WTC11 (cell line): ENCODE data around the gene VRTN. TPM values are rescaled to one million over a fixed set of nuclear protein-coding genes. Genes with fewer than 3 reads are reported as not detected.

Experiments
- CREM ChIP-seq: sonication (generic); formaldehyde crosslinking; IDR thresholded peaks from 2 replicates; pipeline ENCODE4 v1.8.1; 2022; ENCODE audit warnings: mild to moderate bottlenecking, missing genetic modification reagents, moderate library complexity
- ESRRA ChIP-seq: sonication (generic); formaldehyde crosslinking; IDR thresholded peaks from 2 replicates; pipeline ENCODE4 v1.8.1; 2022; ENCODE audit warnings: mild to moderate bottlenecking, missing genetic modification reagents, borderline replicate concordance
- ETV6 ChIP-seq: sonication (generic); formaldehyde crosslinking; IDR thresholded peaks from 2 replicates; pipeline ENCODE4 v1.8.1; 2022; ENCODE audit warnings: mild to moderate bottlenecking, missing genetic modification reagents
- JUN ChIP-seq: sonication (generic); formaldehyde crosslinking; IDR thresholded peaks from 2 replicates; pipeline ENCODE4 v1.8.0; 2023; ENCODE audit warnings: mild to moderate bottlenecking, missing genetic modification reagents
- KAT7 ChIP-seq: sonication (generic); formaldehyde crosslinking; IDR thresholded peaks from 2 replicates; pipeline ENCODE4 v1.8.1; 2023; ENCODE audit warnings: missing genetic modification reagents, mild to moderate bottlenecking, borderline replicate concordance
- MXD4 ChIP-seq: fragments of 250-450 bp; sonication (Bioruptor Pico); IDR thresholded peaks from 2 replicates; pipeline ENCODE4 v1.8.0; 2021; ENCODE audit warnings: mild to moderate bottlenecking, moderate library complexity, borderline replicate concordance
- RELA ChIP-seq: sonication (generic); formaldehyde crosslinking; IDR thresholded peaks from 2 replicates; pipeline ENCODE4 v1.8.1; 2022; ENCODE audit warnings: missing genetic modification reagents, mild to moderate bottlenecking, borderline replicate concordance
- SMAD4 ChIP-seq: sonication (generic); formaldehyde crosslinking; IDR thresholded peaks from 2 replicates; pipeline ENCODE4 v1.8.0; 2022; ENCODE audit warnings: mild to moderate bottlenecking, missing genetic modification reagents
- SOX15 ChIP-seq: fragments of 250-450 bp; sonication (Bioruptor Pico); IDR thresholded peaks from 2 replicates; pipeline ENCODE4 v1.9.0; 2021; ENCODE audit warnings: mild to moderate bottlenecking
- TEAD1 ChIP-seq: sonication (generic); formaldehyde crosslinking; IDR thresholded peaks from 2 replicates; pipeline ENCODE4 v1.8.0; 2022; ENCODE audit warnings: mild to moderate bottlenecking, missing genetic modification reagents
- TP53 ChIP-seq: sonication (generic); formaldehyde crosslinking; IDR thresholded peaks from 2 replicates; pipeline ENCODE4 v1.8.1; 2023; ENCODE audit warnings: mild to moderate bottlenecking, missing genetic modification reagents
- ZBTB21 ChIP-seq: sonication (generic); formaldehyde crosslinking; IDR thresholded peaks from 2 replicates; pipeline ENCODE4 v1.8.1; 2023; ENCODE audit warnings: mild to moderate bottlenecking, missing genetic modification reagents, borderline replicate concordance
- ZNF232 ChIP-seq: sonication (generic); formaldehyde crosslinking; IDR thresholded peaks from 2 replicates; pipeline ENCODE4 v1.8.0; 2022; ENCODE audit warnings: mild to moderate bottlenecking, missing genetic modification reagents
- ZNF396 ChIP-seq: fragments of 250-450 bp; sonication (Bioruptor Pico); IDR thresholded peaks from 2 replicates; pipeline ENCODE4 v1.8.0; 2021; ENCODE audit warnings: mild to moderate bottlenecking, moderate library complexity, borderline replicate concordance
- ZNF671 ChIP-seq: fragments of 250-450 bp; sonication (Bioruptor Pico); IDR thresholded peaks from 2 replicates; pipeline ENCODE4 v1.8.0; 2021; ENCODE audit warnings: mild to moderate bottlenecking
- total RNA-seq: library from RNA; stranded (reverse); gene quantifications from 3 replicates; pipeline ENCODE4 v1.2.3, GENCODE V29; 2021
- TF ChIP-seq, protein P1 (sequence below): fragments of 250-450 bp; sonication (Bioruptor Pico); IDR thresholded peaks from 2 replicates; pipeline ENCODE4 v1.9.0; 2021; ENCODE audit warnings: mild to moderate bottlenecking
- TF ChIP-seq, protein P2 (sequence below): fragments of 250-450 bp; sonication (Bioruptor Pico); conservative IDR thresholded peaks from 2 replicates; pipeline ENCODE4 v1.9.0; 2021; ENCODE audit warnings: mild to moderate bottlenecking
- TF ChIP-seq, protein P3 (sequence below): sonication (generic); formaldehyde crosslinking; IDR thresholded peaks from 2 replicates; pipeline ENCODE4 v1.8.1; 2023; ENCODE audit warnings: mild to moderate bottlenecking, missing genetic modification reagents, borderline replicate concordance
- TF ChIP-seq, protein P4 (sequence below): sonication (generic); formaldehyde crosslinking; IDR thresholded peaks from 2 replicates; pipeline ENCODE4 v1.8.1; 2023; ENCODE audit warnings: mild to moderate bottlenecking, missing genetic modification reagents, moderate library complexity
- TF ChIP-seq, protein P5 (sequence below): sonication (generic); formaldehyde crosslinking; IDR thresholded peaks from 2 replicates; pipeline ENCODE4 v1.8.1; 2023; ENCODE audit warnings: mild to moderate bottlenecking, moderate library complexity, missing genetic modification reagents
- TF ChIP-seq, protein P6 (sequence below): sonication (generic); formaldehyde crosslinking; IDR thresholded peaks from 2 replicates; pipeline ENCODE4 v1.8.0; 2023; ENCODE audit warnings: mild to moderate bottlenecking, missing genetic modification reagents
- TF ChIP-seq, protein P7 (sequence below): sonication (generic); formaldehyde crosslinking; IDR thresholded peaks from 2 replicates; pipeline ENCODE4 v1.8.0; 2022; ENCODE audit warnings: mild to moderate bottlenecking, missing genetic modification reagents
- TF ChIP-seq, protein P8 (sequence below): sonication (generic); formaldehyde crosslinking; IDR thresholded peaks from 2 replicates; pipeline ENCODE4 v1.8.1; 2022; ENCODE audit warnings: mild to moderate bottlenecking, moderate library complexity, missing genetic modification reagents

VRTN gene
- total RNA-seq, 1 experiment from 2014 or later: 106 TPM

DNA sequence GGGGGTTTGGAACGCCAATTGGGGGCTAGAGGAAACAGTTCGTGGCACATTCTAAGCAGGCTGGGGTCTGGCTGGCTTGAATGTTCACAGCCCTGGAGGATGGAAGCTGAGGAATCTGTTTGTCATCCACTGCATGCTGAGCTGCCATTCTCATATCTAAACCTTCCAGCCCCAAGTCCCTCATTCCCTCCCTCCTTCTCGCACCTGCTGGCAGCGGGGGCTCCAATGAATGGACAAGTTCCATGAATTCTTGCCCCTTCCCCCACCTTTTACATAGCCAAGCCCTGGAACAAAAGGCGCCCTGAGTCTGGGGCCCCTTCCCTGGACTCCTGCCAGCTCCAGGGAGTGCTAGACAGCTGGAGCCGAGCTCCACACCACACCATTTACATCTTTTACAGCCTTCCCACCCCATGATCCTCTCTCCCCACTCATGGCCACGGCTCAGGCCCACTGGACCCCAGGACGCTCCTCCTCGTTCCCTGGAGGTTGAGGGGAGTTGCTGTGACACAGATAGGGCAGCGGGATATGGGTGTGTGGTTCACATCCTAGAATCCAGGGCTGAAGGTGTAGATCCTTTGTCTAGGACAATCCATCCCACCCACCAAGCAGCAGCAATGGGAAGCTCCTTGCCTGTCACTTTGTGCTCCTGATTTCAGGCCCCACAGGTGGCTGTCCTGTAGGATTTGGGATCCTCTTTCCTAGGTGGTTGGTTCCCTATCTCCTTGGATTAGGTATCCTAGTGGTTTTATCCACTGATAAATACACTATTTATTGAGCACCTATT, 21.7 kb upstream of the VRTN start (continued):
- TF ChIP-seq MXD4 (CRISPR knock-in tag): no peak
- peak; percentile 98 for TF ChIP-seq TEAD1 (CRISPR knock-in tag)
- no peak for TF ChIP-seq JUN (CRISPR knock-in tag)
- TF ChIP-seq SMAD4 (CRISPR knock-in tag): no peak
- no peak for TF ChIP-seq ZNF671
- TF ChIP-seq, protein P1, sequence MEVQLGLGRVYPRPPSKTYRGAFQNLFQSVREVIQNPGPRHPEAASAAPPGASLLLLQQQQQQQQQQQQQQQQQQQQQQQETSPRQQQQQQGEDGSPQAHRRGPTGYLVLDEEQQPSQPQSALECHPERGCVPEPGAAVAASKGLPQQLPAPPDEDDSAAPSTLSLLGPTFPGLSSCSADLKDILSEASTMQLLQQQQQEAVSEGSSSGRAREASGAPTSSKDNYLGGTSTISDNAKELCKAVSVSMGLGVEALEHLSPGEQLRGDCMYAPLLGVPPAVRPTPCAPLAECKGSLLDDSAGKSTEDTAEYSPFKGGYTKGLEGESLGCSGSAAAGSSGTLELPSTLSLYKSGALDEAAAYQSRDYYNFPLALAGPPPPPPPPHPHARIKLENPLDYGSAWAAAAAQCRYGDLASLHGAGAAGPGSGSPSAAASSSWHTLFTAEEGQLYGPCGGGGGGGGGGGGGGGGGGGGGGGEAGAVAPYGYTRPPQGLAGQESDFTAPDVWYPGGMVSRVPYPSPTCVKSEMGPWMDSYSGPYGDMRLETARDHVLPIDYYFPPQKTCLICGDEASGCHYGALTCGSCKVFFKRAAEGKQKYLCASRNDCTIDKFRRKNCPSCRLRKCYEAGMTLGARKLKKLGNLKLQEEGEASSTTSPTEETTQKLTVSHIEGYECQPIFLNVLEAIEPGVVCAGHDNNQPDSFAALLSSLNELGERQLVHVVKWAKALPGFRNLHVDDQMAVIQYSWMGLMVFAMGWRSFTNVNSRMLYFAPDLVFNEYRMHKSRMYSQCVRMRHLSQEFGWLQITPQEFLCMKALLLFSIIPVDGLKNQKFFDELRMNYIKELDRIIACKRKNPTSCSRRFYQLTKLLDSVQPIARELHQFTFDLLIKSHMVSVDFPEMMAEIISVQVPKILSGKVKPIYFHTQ (CRISPR knock-in tag): no peak
- TF ChIP-seq TP53 (CRISPR knock-in tag): peak; percentile 71; the same call in 1 of the 2 replicates
- no peak for TF ChIP-seq RELA
- peak; percentile 38; the same call in 1 of the 2 replicates for TF ChIP-seq KAT7 (CRISPR knock-in tag)
- TF ChIP-seq, protein P2, sequence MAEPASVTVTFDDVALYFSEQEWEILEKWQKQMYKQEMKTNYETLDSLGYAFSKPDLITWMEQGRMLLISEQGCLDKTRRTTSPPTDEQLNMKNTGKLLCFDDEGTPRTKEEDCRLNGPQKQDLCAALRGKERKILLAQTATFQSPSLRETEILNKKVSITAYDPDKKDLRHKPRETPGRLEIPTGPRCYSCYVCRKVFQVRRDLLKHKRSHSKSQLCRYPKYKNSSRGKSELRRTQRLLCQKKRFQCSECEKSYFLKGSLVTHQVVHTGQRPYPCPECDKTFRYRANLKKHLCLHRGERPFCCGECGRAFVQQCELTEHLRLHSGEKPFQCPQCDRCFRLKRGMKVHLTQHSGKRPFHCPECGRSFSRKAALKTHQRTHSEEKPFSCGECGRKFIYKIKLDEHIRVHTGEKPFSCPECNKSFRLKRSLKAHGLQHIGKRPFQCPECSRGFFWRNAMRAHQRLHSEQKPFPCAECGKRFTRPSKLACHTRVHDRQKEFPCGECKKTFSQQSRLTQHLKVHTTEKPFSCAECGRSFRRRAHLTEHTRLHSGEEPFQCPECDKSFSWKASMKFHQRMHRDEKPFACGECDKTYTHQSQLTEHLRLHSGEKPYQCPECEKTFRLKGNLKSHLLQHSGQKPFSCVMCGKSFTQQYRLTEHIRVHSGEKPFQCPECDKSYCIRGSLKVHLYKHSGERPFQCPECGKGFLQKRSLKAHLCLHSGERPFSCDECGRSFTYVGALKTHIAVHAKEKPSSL: no peak
- TF ChIP-seq, protein P3, sequence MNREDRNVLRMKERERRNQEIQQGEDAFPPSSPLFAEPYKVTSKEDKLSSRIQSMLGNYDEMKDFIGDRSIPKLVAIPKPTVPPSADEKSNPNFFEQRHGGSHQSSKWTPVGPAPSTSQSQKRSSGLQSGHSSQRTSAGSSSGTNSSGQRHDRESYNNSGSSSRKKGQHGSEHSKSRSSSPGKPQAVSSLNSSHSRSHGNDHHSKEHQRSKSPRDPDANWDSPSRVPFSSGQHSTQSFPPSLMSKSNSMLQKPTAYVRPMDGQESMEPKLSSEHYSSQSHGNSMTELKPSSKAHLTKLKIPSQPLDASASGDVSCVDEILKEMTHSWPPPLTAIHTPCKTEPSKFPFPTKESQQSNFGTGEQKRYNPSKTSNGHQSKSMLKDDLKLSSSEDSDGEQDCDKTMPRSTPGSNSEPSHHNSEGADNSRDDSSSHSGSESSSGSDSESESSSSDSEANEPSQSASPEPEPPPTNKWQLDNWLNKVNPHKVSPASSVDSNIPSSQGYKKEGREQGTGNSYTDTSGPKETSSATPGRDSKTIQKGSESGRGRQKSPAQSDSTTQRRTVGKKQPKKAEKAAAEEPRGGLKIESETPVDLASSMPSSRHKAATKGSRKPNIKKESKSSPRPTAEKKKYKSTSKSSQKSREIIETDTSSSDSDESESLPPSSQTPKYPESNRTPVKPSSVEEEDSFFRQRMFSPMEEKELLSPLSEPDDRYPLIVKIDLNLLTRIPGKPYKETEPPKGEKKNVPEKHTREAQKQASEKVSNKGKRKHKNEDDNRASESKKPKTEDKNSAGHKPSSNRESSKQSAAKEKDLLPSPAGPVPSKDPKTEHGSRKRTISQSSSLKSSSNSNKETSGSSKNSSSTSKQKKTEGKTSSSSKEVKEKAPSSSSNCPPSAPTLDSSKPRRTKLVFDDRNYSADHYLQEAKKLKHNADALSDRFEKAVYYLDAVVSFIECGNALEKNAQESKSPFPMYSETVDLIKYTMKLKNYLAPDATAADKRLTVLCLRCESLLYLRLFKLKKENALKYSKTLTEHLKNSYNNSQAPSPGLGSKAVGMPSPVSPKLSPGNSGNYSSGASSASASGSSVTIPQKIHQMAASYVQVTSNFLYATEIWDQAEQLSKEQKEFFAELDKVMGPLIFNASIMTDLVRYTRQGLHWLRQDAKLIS (CRISPR knock-in tag): 0 out of 2 replicates have a peak, but pooled peaks have one; percentile 76
- TF ChIP-seq, protein P4, sequence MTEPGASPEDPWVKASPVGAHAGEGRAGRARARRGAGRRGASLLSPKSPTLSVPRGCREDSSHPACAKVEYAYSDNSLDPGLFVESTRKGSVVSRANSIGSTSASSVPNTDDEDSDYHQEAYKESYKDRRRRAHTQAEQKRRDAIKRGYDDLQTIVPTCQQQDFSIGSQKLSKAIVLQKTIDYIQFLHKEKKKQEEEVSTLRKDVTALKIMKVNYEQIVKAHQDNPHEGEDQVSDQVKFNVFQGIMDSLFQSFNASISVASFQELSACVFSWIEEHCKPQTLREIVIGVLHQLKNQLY (CRISPR knock-in tag): no peak
- TF ChIP-seq ESRRA (CRISPR knock-in tag): no peak
- TF ChIP-seq, protein P5, sequence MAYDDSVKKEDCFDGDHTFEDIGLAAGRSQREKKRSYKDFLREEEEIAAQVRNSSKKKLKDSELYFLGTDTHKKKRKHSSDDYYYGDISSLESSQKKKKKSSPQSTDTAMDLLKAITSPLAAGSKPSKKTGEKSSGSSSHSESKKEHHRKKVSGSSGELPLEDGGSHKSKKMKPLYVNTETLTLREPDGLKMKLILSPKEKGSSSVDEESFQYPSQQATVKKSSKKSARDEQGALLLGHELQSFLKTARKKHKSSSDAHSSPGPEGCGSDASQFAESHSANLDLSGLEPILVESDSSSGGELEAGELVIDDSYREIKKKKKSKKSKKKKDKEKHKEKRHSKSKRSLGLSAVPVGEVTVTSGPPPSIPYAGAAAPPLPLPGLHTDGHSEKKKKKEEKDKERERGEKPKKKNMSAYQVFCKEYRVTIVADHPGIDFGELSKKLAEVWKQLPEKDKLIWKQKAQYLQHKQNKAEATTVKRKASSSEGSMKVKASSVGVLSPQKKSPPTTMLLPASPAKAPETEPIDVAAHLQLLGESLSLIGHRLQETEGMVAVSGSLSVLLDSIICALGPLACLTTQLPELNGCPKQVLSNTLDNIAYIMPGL (CRISPR knock-in tag): no peak
- 0 out of 2 replicates have a peak, but pooled peaks have one; percentile 51 for TF ChIP-seq ZNF232 (CRISPR knock-in tag)
- TF ChIP-seq CREM (CRISPR knock-in tag): peak; percentile 54; the same call in 1 of the 2 replicates
- TF ChIP-seq, protein P6, sequence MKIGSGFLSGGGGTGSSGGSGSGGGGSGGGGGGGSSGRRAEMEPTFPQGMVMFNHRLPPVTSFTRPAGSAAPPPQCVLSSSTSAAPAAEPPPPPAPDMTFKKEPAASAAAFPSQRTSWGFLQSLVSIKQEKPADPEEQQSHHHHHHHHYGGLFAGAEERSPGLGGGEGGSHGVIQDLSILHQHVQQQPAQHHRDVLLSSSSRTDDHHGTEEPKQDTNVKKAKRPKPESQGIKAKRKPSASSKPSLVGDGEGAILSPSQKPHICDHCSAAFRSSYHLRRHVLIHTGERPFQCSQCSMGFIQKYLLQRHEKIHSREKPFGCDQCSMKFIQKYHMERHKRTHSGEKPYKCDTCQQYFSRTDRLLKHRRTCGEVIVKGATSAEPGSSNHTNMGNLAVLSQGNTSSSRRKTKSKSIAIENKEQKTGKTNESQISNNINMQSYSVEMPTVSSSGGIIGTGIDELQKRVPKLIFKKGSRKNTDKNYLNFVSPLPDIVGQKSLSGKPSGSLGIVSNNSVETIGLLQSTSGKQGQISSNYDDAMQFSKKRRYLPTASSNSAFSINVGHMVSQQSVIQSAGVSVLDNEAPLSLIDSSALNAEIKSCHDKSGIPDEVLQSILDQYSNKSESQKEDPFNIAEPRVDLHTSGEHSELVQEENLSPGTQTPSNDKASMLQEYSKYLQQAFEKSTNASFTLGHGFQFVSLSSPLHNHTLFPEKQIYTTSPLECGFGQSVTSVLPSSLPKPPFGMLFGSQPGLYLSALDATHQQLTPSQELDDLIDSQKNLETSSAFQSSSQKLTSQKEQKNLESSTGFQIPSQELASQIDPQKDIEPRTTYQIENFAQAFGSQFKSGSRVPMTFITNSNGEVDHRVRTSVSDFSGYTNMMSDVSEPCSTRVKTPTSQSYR (CRISPR knock-in tag): peak; percentile 98
- TF ChIP-seq, protein P7, sequence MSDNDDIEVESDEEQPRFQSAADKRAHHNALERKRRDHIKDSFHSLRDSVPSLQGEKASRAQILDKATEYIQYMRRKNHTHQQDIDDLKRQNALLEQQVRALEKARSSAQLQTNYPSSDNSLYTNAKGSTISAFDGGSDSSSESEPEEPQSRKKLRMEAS (CRISPR knock-in tag): peak; percentile 12; the same call in 1 of the 2 replicates
- TF ChIP-seq SOX15: no peak
- peak; percentile 53; the same call in 1 of the 2 replicates for TF ChIP-seq ZBTB21
- TF ChIP-seq ETV6 (CRISPR knock-in tag): peak; percentile 84
- TF ChIP-seq ZNF396 (CRISPR knock-in tag): no peak
- TF ChIP-seq, protein P8, sequence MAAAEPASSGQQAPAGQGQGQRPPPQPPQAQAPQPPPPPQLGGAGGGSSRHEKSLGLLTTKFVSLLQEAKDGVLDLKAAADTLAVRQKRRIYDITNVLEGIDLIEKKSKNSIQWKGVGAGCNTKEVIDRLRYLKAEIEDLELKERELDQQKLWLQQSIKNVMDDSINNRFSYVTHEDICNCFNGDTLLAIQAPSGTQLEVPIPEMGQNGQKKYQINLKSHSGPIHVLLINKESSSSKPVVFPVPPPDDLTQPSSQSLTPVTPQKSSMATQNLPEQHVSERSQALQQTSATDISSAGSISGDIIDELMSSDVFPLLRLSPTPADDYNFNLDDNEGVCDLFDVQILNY (CRISPR knock-in tag): no peak
